Hematopoietic multipotent progenitor cell treated with erythropoietin and hydrocortisone succinate and interleukin-3 and kit ligand, for 17 days (in vitro differentiated cells): ENCODE results near the gene FBXW7.

ENCODE experiments used
- DNase-seq: peaks from one replicate; pipeline ENCODE4 v3.0.0-alpha.2; 2015; ENCODE audit warnings: low spot score

FBXW7 gene

GRCh38 chr4:152281822-152282221 is 254.1 kb downstream of the FBXW7 start:
- DNase-seq: no peak

- no peak for DNase-seq
Observed at GRCh38 chr4:152281211-152281610, 254.7 kb downstream of the FBXW7 start.

- no peak for DNase-seq
Observed at GRCh38 chr4:152279234-152279566, 256.7 kb downstream of the FBXW7 start.

GRCh38 chr4:152278505-152279233 is 257.2 kb downstream of the FBXW7 start:
- no peak for DNase-seq

GRCh38 chr4:152278172-152278504 is 257.8 kb downstream of the FBXW7 start:
- no peak for DNase-seq

- no peak for DNase-seq
Observed at GRCh38 chr4:152277333-152277732, 258.6 kb downstream of the FBXW7 start.

GRCh38 chr4:152273343-152273742 is 262.5 kb downstream of the FBXW7 start:
- DNase-seq: no peak
